Osteocyte (in vitro differentiated cells): ENCODE results near the gene DAB2IP. TPM values are rescaled to one million over a fixed set of nuclear protein-coding genes. Genes with fewer than 3 reads are reported as not detected.

Experiments used
- DNase-seq: peaks from one replicate; pipeline ENCODE4 v3.0.0; 2021; ENCODE audit warnings: mixed read lengths; ENCODE audit not compliant: unreplicated experiment; ENCODE audit errors: extremely low spot score
- H3K27ac Mint-ChIP-seq: one replicate; pipeline ENCODE4 v1.8.0; 2021; ENCODE audit warnings: mild to moderate bottlenecking, mixed read lengths; ENCODE audit not compliant: unreplicated experiment
- H3K27me3 Mint-ChIP-seq: one replicate; pipeline ENCODE4 v1.8.0; 2021; ENCODE audit warnings: mixed read lengths; ENCODE audit not compliant: unreplicated experiment
- H3K36me3 Mint-ChIP-seq: one replicate; pipeline ENCODE4 v1.8.0; 2021; ENCODE audit warnings: mixed read lengths; ENCODE audit not compliant: unreplicated experiment
- H3K4me1 Mint-ChIP-seq: one replicate; pipeline ENCODE4 v1.8.0; 2021; ENCODE audit warnings: mixed read lengths; ENCODE audit not compliant: unreplicated experiment
- H3K4me3 Mint-ChIP-seq: one replicate; pipeline ENCODE4 v1.8.0; 2021; ENCODE audit warnings: mild to moderate bottlenecking, moderate library complexity, mixed read lengths; ENCODE audit not compliant: unreplicated experiment
- H3K9me3 Mint-ChIP-seq: one replicate; pipeline ENCODE4 v1.8.0; 2021; ENCODE audit warnings: mixed read lengths; ENCODE audit not compliant: unreplicated experiment
- total RNA-seq: library from RNA; stranded (reverse); gene quantifications from 2 replicates; pipeline ENCODE4 v1.2.1, GENCODE V29; 2021
- TF ChIP-seq, protein P1 (sequence below): fragments of 200-600 bp; sonication (generic); IDR thresholded peaks from 2 replicates; pipeline ENCODE4 v1.5.0; 2021; ENCODE audit warnings: antibody characterized with exemption, mild to moderate bottlenecking, moderate library complexity

The DAB2IP gene
- total RNA-seq, 1 donor from 2014 or later: 43.6 TPM

DNA sequence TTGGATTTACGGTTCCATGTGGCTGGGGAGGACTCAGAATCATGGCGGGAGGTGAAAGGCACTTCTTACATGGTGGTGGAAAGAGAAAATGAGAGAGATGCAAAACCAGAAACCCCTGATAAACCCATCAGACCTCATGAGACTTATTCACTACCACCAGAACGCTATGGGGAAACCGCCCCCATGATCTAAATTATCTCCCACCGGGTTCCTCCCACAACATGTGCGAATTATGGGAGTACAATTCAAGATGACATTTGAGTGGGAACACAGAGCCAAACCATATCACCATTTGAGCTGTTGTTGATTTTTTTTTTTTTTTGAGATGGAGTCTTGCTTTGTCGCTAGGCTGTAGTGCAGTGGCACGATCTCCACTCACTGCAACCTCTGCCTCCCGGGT, 16.5 kb downstream of the DAB2IP start:
- H3K4me3 Mint-ChIP-seq: no peak overlapping the region
- H3K36me3 Mint-ChIP-seq: peaks cover 11% of the 10 kb centered on the region

GRCh38 chr9:121670431-121670830, 19.0 kb downstream of the DAB2IP start:
- no peak for DNase-seq
- H3K27ac Mint-ChIP-seq: no peak overlapping the region
- no peak overlapping the region for H3K4me3 Mint-ChIP-seq
- no peaks in the 10 kb centered on the region for H3K27me3 Mint-ChIP-seq
- no peaks in the 10 kb centered on the region for H3K9me3 Mint-ChIP-seq
- TF ChIP-seq, protein P1, sequence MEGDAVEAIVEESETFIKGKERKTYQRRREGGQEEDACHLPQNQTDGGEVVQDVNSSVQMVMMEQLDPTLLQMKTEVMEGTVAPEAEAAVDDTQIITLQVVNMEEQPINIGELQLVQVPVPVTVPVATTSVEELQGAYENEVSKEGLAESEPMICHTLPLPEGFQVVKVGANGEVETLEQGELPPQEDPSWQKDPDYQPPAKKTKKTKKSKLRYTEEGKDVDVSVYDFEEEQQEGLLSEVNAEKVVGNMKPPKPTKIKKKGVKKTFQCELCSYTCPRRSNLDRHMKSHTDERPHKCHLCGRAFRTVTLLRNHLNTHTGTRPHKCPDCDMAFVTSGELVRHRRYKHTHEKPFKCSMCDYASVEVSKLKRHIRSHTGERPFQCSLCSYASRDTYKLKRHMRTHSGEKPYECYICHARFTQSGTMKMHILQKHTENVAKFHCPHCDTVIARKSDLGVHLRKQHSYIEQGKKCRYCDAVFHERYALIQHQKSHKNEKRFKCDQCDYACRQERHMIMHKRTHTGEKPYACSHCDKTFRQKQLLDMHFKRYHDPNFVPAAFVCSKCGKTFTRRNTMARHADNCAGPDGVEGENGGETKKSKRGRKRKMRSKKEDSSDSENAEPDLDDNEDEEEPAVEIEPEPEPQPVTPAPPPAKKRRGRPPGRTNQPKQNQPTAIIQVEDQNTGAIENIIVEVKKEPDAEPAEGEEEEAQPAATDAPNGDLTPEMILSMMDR: no peak
- H3K4me1 Mint-ChIP-seq: peaks cover 14% of the 10 kb centered on the region
- H3K36me3 Mint-ChIP-seq: peaks cover 7% of the 10 kb centered on the region

More for the DNA sequence above, 16.5 kb downstream of the DAB2IP start:
- Mint-ChIP-seq H3K27ac (no peak overlapping the region), H3K9me3 (no peaks in the 10 kb centered on the region), H3K4me1 (peaks cover 2% of the 10 kb centered on the region), H3K27me3 (no peaks in the 10 kb centered on the region)
- no peak for DNase-seq
- TF ChIP-seq, protein P1: no peak

DNA sequence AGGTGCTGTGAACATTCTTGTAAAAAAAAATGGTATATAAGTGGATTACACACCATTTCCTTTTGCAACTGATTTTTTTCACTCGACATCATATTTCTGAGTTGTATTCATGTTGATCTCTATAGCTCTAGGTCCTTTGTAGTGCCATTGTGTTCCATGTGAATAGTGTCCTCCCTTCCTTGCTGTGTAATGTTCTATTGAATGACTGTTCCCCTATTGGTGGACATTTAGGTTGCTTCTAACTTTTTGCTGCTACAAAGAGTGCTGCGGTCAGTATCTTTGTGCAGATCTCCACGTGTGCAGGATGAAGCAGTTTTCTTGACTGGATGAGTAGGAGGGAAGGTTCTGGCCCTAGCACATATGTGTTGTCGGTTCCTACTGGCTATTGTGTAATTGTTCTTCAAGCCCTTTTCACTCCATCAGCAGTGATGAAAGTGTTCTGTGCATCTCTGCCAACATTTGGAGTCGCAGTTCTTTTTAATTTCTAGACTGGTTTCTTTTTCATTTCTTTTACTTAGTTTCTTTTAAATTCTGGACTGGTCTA, 20.2 kb downstream of the DAB2IP start:
- Mint-ChIP-seq H3K36me3 (peaks cover 7% of the 10 kb centered on the region), H3K27ac (no peak overlapping the region), H3K4me1 (peaks cover 23% of the 10 kb centered on the region), H3K9me3 (no peaks in the 10 kb centered on the region), H3K27me3 (no peaks in the 10 kb centered on the region), H3K4me3 (no peak overlapping the region)
- TF ChIP-seq, protein P1: no peak
- no peak for DNase-seq

GRCh38 chr9:121672213-121672612, 20.8 kb downstream of the DAB2IP start:
- Mint-ChIP-seq H3K27ac (no peak overlapping the region), H3K36me3 (peaks cover 7% of the 10 kb centered on the region), H3K9me3 (no peaks in the 10 kb centered on the region), H3K4me1 (peaks cover 23% of the 10 kb centered on the region), H3K27me3 (no peaks in the 10 kb centered on the region), H3K4me3 (no peak overlapping the region)
- TF ChIP-seq, protein P1: no peak
- no peak for DNase-seq

DNA sequence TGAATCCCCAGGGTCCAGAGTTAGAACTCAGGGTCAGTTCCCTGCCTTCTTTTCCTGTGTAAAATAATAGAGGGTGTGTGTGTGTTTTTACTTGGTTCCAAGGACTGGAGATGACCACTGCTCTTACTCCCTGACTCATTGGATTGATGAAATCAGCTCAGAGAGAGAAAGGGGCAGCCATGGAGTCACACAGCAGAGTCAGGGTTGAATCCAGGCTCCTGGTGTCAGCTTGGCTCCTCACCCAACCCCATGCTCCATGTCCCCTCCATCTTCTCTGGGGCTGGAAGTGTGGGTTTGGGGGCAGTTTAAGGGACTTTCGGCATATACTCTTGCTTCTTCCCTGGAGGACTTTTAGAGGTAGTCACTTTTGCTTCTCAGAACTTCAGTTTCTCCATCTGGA, 21.6 kb downstream of the DAB2IP start:
- Mint-ChIP-seq H3K27me3 (no peaks in the 10 kb centered on the region), H3K27ac (no peak overlapping the region)
- DNase-seq: no peak

More for the DNA sequence above, 21.6 kb downstream of the DAB2IP start:
- peaks cover 23% of the 10 kb centered on the region for H3K4me1 Mint-ChIP-seq
- no peak overlapping the region for H3K4me3 Mint-ChIP-seq
- TF ChIP-seq, protein P1: no peak
- H3K9me3 Mint-ChIP-seq: no peaks in the 10 kb centered on the region
- H3K36me3 Mint-ChIP-seq: peaks cover 3% of the 10 kb centered on the region
